Naive B cell (primary cell): ENCODE measurements around the gene FOXD4L6. TPM values are rescaled to one million over a fixed set of nuclear protein-coding genes. Genes with fewer than 3 reads are reported as not detected.
"Not testable (repeated sequence)": the region's sequence is repeated elsewhere in the genome, so short reads cannot be mapped to it uniquely, and the experiment has no call there.

ENCODE experiments used
- ATAC-seq, 2 donors: fragments of 150-1000 bp; cut with Tn5 transposase; 2 replicates each; pipeline ENCODE4 v1.10.0; 2021; ENCODE audit warnings: low read depth in 2 of 2, mild to moderate bottlenecking in 2 of 2, moderate library complexity in 2 of 2
- DNase-seq: peaks from one replicate; pipeline ENCODE4 v3.0.0; 2022
- H3K27ac Mint-ChIP-seq, 6 donors: one replicate each; pipeline ENCODE4 v1.8.0; 2020 to 2022; ENCODE audit warnings: mild to moderate bottlenecking in 6 of 6, mixed read lengths in 6 of 6, moderate library complexity in 5 of 6, inconsistent platforms in 2 of 6
- H3K27me3 Mint-ChIP-seq, 3 donors: one replicate each; pipeline ENCODE4 v1.8.0; 2021 to 2022; ENCODE audit warnings: mixed read lengths in 3 of 3, mild to moderate bottlenecking in 1 of 3
- H3K36me3 Mint-ChIP-seq, 2 donors: one replicate each; pipeline ENCODE4 v1.8.0; 2020 to 2022; ENCODE audit warnings: mixed read lengths in 2 of 2, inconsistent platforms in 1 of 2, mild to moderate bottlenecking in 1 of 2
- H3K4me1 Mint-ChIP-seq, 3 donors: one replicate each; pipeline ENCODE4 v1.8.0; 2020 to 2022; ENCODE audit warnings: mixed read lengths in 3 of 3, inconsistent platforms in 1 of 3, mild to moderate bottlenecking in 1 of 3, moderate library complexity in 1 of 3
- H3K4me3 Mint-ChIP-seq, 8 donors: one replicate each; pipeline ENCODE4 v1.8.0; 2020 to 2022; ENCODE audit warnings: mild to moderate bottlenecking in 8 of 8, mixed read lengths in 8 of 8, moderate library complexity in 8 of 8, inconsistent platforms in 2 of 8
- H3K9me3 Mint-ChIP-seq, 7 donors: one replicate each; pipeline ENCODE4 v1.8.0; 2020 to 2022; ENCODE audit warnings: mixed read lengths in 7 of 7, mild to moderate bottlenecking in 5 of 7, inconsistent platforms in 2 of 7, moderate library complexity in 1 of 7
- polyA plus RNA-seq, 6 donors: library from polyadenylated mRNA; unstranded; fragments of 300-500 nt; fragmentation: Illumina TruSeq; gene quantifications; one replicate each; pipeline ENCODE4 v1.2.3, GENCODE V29; 2021; ENCODE audit warnings: low read depth in 6 of 6

FOXD4L6 gene
- not detected for polyA plus RNA-seq

- not testable (repeated sequence) for H3K27ac Mint-ChIP-seq, DNase-seq, ATAC-seq, H3K36me3 Mint-ChIP-seq, H3K4me3 Mint-ChIP-seq, H3K9me3 Mint-ChIP-seq, H3K27me3 Mint-ChIP-seq, H3K4me1 Mint-ChIP-seq
Measured at GRCh38 chr9:41128581-41128980, at the start of gene FOXD4L6. Gene FOXD4L6 (minus strand): TSS chr9:41128681. CDS start chr9:41128383, 298 bp downstream.

- not testable (repeated sequence) for H3K36me3 Mint-ChIP-seq, H3K4me3 Mint-ChIP-seq, ATAC-seq, H3K27ac Mint-ChIP-seq, H3K27me3 Mint-ChIP-seq, H3K4me1 Mint-ChIP-seq, DNase-seq, H3K9me3 Mint-ChIP-seq
Measured at GRCh38 chr9:41174994-41175393, 46.5 kb upstream of the FOXD4L6 start.

DNA sequence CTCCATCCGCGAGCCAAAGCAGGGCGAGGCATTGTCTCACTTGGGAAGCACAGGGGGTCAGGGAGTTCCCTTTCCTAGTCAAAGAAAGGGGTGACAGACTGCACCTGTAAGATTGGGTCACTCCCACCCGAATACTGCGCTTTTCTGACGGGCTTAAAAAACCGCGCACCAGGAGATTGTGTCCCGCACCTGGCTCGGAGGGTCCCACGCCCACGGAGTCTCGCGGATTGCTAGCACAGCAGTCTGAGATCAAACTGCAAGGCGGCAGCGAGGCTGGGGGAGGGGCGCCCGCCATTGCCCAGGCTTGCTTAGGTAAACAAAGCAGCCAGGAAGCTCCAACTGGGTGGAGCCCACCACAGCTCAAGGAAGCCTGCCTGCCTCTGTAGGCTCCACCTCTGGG is 21.6 kb upstream of the FOXD4L6 start:
- not testable (repeated sequence) for H3K4me1 Mint-ChIP-seq, H3K4me3 Mint-ChIP-seq, H3K36me3 Mint-ChIP-seq, DNase-seq, H3K9me3 Mint-ChIP-seq, H3K27me3 Mint-ChIP-seq, H3K27ac Mint-ChIP-seq, ATAC-seq

DNA sequence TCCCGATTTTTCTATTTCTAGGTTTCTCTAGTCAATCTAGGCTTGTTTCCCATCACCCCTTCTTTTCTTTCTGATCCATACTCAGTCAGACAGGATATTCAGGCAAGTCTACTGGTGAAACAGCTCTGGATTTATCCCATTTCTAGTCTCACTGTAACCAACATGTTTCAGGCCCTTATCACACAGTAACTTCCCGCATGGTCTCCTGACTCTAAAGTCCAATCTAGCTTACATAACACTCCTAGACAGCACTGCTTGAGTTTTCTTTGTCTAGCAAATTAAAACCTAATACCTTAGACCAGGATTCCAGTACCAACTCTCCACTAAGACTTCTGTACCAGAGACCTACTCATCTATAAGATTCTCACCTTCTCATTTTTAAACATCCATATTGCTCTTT is 13.4 kb upstream of the FOXD4L6 start:
- ATAC-seq, H3K36me3 Mint-ChIP-seq, H3K27ac Mint-ChIP-seq, H3K27me3 Mint-ChIP-seq, H3K4me3 Mint-ChIP-seq, DNase-seq, H3K9me3 Mint-ChIP-seq, H3K4me1 Mint-ChIP-seq: not testable (repeated sequence)

DNA sequence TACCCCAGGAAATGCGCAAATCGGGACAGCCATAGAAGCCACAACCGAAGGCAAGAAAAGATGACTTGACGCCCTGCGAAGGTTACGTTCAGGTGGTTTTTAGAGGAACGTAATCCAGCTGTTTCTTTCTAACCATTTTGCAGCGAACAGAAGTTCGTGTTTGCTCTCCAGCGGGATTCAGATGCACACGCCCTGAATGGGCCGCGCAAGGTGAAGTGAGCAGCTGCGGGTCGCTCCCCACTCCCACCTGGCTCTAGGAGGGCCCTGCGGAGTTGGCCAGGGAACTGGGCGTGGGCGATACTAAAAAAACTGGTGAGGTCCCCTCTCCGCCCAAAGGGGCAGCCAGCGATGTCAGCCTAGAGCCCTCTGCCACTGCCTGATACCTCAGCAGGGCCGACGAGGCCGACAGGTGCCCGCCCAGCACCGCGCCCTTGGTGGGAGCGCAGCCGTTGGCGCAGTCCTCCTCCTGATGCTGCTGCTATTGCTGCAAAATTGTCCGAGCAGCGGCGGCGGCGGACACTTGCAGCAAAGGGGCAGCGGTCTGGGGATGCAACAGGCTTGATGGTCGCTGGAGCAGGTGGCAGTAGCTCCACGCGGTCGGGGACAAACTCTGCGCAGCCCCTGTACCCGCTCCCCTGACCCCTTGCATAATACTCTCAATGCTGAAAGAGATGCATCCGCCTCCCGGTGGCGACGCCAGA is 1.6 kb downstream of the FOXD4L6 start:
- peak overlapping the region in 2 of 8 donors; percentile 21 to 44 for H3K4me3 Mint-ChIP-seq
- H3K36me3 Mint-ChIP-seq, ATAC-seq, H3K27me3 Mint-ChIP-seq, DNase-seq, H3K27ac Mint-ChIP-seq, H3K9me3 Mint-ChIP-seq, H3K4me1 Mint-ChIP-seq: not testable (repeated sequence)

GRCh38 chr9:41125936-41126335 is 2.5 kb downstream of the FOXD4L6 start:
- H3K4me3 Mint-ChIP-seq, H3K27ac Mint-ChIP-seq, H3K36me3 Mint-ChIP-seq, H3K9me3 Mint-ChIP-seq, H3K27me3 Mint-ChIP-seq, DNase-seq, H3K4me1 Mint-ChIP-seq, ATAC-seq: not testable (repeated sequence)

- not testable (repeated sequence) for H3K36me3 Mint-ChIP-seq, H3K9me3 Mint-ChIP-seq, H3K27ac Mint-ChIP-seq, DNase-seq, H3K27me3 Mint-ChIP-seq, ATAC-seq, H3K4me3 Mint-ChIP-seq, H3K4me1 Mint-ChIP-seq
Measured at GRCh38 chr9:41125109-41125658, 3.3 kb downstream of the FOXD4L6 start.

DNA sequence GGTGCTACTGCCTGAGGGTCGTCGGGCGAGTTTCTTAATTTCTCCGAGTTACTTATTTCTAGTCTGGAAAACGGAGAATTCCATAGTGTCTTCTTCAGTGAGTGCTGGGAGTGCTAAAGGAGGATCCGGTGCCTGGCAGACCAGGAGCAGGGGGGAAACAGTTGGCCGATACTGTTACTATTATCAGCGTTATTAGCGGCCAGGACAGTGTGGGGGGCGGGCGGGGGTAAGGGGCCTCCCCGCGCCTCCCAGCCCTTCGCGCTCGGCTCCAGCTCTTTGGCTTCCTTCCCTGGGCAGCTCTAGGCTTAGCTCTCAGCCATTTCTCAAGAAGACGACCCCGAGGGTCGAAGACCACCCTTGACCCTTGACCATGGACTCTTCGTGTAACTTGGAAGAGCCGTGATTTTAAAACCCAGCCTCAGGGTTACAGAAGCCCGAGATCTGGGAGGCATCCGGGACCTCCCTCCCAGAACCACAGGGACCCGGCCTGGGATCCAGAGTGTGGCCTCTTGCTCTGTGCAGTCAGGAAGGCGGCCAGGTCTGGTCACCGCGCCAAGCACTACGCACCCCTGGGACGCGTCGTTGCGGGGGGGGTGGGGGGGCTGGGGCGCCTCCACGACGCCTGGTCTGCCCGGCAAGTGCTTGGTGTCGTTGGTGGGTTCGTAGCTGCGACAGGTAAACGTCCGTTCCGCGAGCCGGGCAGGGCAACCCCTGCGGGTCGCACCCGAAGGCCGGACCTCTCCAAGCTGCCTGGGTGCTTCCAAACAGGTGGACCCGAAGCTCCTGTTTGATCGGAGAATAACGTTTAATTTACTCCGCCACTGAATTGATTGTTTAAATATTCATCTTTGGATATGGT is 4.0 kb downstream of the FOXD4L6 start:
- not testable (repeated sequence) for DNase-seq, ATAC-seq, H3K9me3 Mint-ChIP-seq, H3K4me1 Mint-ChIP-seq, H3K36me3 Mint-ChIP-seq, H3K4me3 Mint-ChIP-seq, H3K27me3 Mint-ChIP-seq
- H3K27ac Mint-ChIP-seq, result peak overlapping the region in 1 of 6 donors; percentile 88

- H3K9me3 Mint-ChIP-seq, H3K36me3 Mint-ChIP-seq, H3K27ac Mint-ChIP-seq, H3K27me3 Mint-ChIP-seq, DNase-seq, H3K4me3 Mint-ChIP-seq, H3K4me1 Mint-ChIP-seq: not testable (repeated sequence)
- ATAC-seq, result peak in 1 of 2 donors; percentile 20
Measured at GRCh38 chr9:41123812-41124211, 4.7 kb downstream of the FOXD4L6 start.

GRCh38 chr9:41123396-41123795 is 5.1 kb downstream of the FOXD4L6 start:
- H3K27ac Mint-ChIP-seq, H3K4me3 Mint-ChIP-seq, ATAC-seq, H3K36me3 Mint-ChIP-seq, DNase-seq, H3K4me1 Mint-ChIP-seq, H3K9me3 Mint-ChIP-seq, H3K27me3 Mint-ChIP-seq: not testable (repeated sequence)

GRCh38 chr9:41120696-41121095 is 7.8 kb downstream of the FOXD4L6 start:
- H3K4me3 Mint-ChIP-seq, DNase-seq, ATAC-seq, H3K4me1 Mint-ChIP-seq, H3K9me3 Mint-ChIP-seq, H3K27me3 Mint-ChIP-seq, H3K36me3 Mint-ChIP-seq, H3K27ac Mint-ChIP-seq: not testable (repeated sequence)

- H3K36me3 Mint-ChIP-seq, H3K27me3 Mint-ChIP-seq, ATAC-seq, DNase-seq, H3K4me3 Mint-ChIP-seq, H3K4me1 Mint-ChIP-seq, H3K9me3 Mint-ChIP-seq, H3K27ac Mint-ChIP-seq: not testable (repeated sequence)
Measured at GRCh38 chr9:41119719-41120118, 8.8 kb downstream of the FOXD4L6 start.

DNA sequence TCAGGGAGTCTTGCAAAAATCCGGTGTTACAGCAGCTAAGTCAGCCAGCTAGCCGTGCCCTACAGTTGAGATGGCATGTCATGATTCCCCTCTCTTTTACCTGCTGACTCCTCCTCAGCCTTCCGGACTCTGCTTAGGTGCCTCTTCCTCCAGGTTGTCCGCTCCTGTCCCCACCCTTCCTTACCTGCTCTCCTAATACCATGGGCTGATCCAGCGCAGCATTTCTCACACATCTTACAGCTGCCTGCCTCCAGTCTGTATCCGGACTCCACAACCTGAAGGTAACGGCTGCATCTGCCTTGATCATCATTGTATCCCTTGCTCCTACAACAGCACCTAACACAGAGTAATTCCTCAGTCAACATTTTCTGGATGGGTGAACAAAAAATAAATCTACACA is 9.2 kb downstream of the FOXD4L6 start:
- not testable (repeated sequence) for H3K36me3 Mint-ChIP-seq, ATAC-seq, H3K9me3 Mint-ChIP-seq, H3K27ac Mint-ChIP-seq, DNase-seq, H3K4me3 Mint-ChIP-seq, H3K4me1 Mint-ChIP-seq, H3K27me3 Mint-ChIP-seq

DNA sequence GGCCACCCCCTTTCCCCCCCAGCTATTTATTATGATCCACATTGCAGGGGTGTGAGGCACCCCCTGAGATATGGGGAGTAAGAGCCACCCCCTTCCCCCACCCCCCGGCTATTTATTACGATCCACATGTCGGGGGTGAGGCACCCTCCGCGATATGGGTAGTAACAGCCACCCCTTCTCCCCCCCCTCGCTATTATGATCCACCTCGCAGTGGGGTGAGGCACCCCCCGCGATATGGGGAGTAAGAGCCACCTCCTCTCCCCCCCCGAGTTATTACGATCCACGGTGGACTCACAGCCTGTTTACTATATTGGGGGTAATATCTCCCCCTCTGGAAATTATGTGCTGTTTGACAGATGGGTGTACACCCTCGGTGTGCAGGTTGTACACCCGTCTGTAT is 15.1 kb downstream of the FOXD4L6 start:
- not testable (repeated sequence) for H3K4me3 Mint-ChIP-seq, H3K27ac Mint-ChIP-seq, H3K9me3 Mint-ChIP-seq, H3K27me3 Mint-ChIP-seq, H3K36me3 Mint-ChIP-seq, DNase-seq, H3K4me1 Mint-ChIP-seq, ATAC-seq
